BJ (cell line): ENCODE measurements around the gene KCND3. TPM values are rescaled to one million over a fixed set of nuclear protein-coding genes. Genes with fewer than 3 reads are reported as not detected.

ENCODE experiments used
- CTCF ChIA-PET: fragments of 350-600 bp; formaldehyde crosslinking; extraction: SDS; loops from one replicate; lab custom pipeline; 2021; ENCODE audit warnings: antibody characterized with exemption, inconsistent platforms; lab: Yijun Ruan, JAX
- POLR2A ChIA-PET: fragments of 300-600 bp; sonication (Branson Sonifier 250); formaldehyde crosslinking; extraction: SDS; loops from one replicate; lab custom pipeline; 2021; ENCODE audit warnings: antibody characterized with exemption; lab: Charles Lee
- DNase-seq: peaks from one replicate; pipeline ENCODE4 v3.0.0-alpha.2; 2011; ENCODE audit warnings: low read depth
- H3K27me3 ChIP-seq: 2 replicates; pipeline ENCODE4 v1.6.0; 2011; ENCODE audit warnings: low read length; ENCODE audit not compliant: control insufficient read depth, insufficient read depth
- H3K36me3 ChIP-seq: 2 replicates; pipeline ENCODE4 v1.5.1; 2011; ENCODE audit warnings: low read length; ENCODE audit not compliant: control insufficient read depth, insufficient read depth
- H3K4me3 ChIP-seq: 2 replicates; pipeline ENCODE4 v1.5.1; 2011; ENCODE audit warnings: low read depth, mild to moderate bottlenecking, control low read depth, low read length
- polyA plus RNA-seq: library from polyadenylated mRNA; depleted of rRNA; stranded (reverse); fragments of >200 nt; gene quantifications from 2 replicates; pipeline ENCODE4 v1.2.3, GENCODE V29; 2011
- TF ChIP-seq, protein P1 (sequence below): IDR thresholded peaks from 2 replicates; pipeline ENCODE4 v1.5.1; 2011; ENCODE audit warnings: low read depth, mild to moderate bottlenecking, control low read depth, inconsistent platforms, low read length, moderate library complexity; ENCODE audit not compliant: insufficient read depth

The KCND3 gene
- polyA plus RNA-seq, 1 experiment, result 3.6 TPM

DNA sequence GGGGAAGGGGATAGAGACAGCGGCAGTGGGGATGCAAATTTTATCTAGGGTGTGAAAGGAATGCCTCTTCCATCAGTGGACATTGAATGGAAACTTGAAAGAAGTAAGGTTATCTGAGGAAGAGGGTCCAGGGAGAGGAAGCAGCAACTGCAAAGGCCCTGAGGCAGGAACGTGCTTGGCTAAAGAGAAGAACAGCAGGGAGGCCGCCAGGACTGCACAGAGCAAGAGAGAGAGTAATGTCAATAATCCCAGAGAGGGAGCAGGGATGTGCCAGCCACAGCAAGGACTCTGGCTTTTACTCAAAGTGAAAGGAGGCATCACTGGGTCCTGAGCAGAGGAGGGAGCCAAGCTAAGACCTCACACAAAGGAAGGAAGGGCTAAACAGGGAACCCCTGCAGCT, 50.9 kb downstream of the KCND3 start:
- no peak overlapping the region for H3K4me3 ChIP-seq
- ChIA-PET CTCF (no interaction called here), POLR2A (no interaction called here)
- DNase-seq, result no peak
- TF ChIP-seq, protein P1, sequence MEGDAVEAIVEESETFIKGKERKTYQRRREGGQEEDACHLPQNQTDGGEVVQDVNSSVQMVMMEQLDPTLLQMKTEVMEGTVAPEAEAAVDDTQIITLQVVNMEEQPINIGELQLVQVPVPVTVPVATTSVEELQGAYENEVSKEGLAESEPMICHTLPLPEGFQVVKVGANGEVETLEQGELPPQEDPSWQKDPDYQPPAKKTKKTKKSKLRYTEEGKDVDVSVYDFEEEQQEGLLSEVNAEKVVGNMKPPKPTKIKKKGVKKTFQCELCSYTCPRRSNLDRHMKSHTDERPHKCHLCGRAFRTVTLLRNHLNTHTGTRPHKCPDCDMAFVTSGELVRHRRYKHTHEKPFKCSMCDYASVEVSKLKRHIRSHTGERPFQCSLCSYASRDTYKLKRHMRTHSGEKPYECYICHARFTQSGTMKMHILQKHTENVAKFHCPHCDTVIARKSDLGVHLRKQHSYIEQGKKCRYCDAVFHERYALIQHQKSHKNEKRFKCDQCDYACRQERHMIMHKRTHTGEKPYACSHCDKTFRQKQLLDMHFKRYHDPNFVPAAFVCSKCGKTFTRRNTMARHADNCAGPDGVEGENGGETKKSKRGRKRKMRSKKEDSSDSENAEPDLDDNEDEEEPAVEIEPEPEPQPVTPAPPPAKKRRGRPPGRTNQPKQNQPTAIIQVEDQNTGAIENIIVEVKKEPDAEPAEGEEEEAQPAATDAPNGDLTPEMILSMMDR, result no peak
- H3K27me3 ChIP-seq, result peaks cover 2% of the 10 kb centered on the region
- no peaks in the 10 kb centered on the region for H3K36me3 ChIP-seq

DNA sequence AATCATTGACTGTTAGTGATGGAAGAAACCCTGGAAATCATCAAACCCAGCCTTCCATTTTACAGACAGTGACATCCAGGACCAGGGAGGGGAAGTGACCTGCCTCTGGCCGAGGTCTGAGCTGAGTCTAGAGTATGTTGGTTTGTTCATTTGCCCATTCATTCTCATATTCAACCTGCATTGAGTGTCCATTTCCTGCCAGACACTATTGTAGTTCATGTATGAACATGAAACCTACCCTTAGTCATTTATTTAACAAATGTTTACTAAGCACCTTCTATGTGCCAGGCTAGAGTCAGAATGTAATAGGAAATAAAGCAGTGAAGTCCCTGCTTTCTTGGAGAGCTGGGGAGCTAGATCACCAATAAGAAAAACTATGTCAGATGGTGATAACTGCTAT, 51.3 kb downstream of the KCND3 start:
- ChIA-PET POLR2A (no interaction called here), CTCF (no interaction called here)
- no peak for DNase-seq
- Histone ChIP-seq H3K36me3 (no peaks in the 10 kb centered on the region), H3K27me3 (peaks cover 2% of the 10 kb centered on the region), H3K4me3 (no peak overlapping the region)
- TF ChIP-seq, protein P1, result no peak

DNA sequence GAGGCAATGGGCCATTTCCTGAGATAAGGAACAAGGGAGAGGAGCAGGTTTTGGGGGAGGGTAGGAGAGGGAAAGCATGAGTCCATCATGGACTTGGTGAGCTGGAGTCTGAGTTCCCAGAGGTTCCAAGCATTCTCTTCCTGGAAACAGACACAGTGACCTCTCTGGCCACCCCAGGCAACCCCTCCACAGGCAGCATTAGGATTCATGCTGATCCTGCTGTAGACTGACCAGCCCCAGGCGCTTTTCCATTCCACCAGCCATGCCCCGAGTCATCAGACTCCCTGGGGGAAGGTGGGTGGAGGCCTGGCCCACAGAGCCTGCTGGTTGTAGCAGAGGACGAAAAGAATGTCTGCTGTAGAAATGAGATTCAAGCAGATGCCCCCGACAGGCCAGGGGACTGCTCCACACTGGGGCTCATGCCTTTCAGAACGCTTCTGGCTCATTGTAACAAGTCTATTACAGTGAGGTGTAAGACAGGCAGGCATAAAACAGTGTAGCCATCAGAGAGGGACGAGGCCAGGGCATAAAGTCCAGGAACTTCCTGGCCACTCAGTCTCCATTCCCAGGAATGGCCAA, 52.2 kb downstream of the KCND3 start:
- no peak for DNase-seq
- no peak overlapping the region for H3K4me3 ChIP-seq
- TF ChIP-seq, protein P1, result no peak
- ChIA-PET CTCF (no interaction called here), POLR2A (no interaction called here)
- H3K36me3 ChIP-seq, result no peaks in the 10 kb centered on the region
- peaks cover 2% of the 10 kb centered on the region for H3K27me3 ChIP-seq

DNA sequence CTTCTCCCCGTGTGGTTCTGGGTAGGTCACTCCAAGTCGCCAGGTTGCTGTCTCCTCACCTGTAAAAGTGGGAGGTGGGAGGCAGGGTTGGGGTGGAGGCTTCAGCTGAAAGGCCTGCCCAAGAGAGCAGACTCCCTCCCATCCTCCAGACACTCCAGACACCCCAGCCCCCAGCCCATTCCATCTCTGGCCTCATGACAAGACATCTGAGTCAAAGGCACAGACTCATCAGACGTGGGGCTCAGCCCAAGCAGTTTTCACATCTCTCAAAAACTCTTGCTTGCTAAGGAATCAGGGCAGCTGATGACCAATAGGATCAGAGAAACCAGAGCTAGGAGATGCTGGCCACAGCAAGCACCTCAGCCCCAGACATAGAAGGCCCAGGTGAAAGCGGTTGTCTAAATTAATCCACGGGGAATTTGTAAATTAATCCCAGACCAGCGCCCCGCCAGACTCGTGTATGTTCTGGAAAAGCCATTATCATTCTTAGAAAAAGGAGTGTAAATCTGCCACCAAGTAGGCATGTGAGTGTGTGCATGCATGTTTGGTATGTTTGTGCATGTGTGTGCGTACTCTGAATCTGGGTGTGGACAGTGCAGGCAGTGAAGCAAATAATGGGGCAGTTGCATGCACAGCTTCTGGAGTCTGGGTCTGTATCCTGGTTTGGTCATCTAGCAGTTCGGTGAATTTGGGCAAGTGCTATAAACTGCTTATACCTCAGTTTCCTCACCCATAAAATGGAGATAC, 55.2 kb downstream of the KCND3 start:
- ChIA-PET CTCF (no interaction called here), POLR2A (no interaction called here)
- Histone ChIP-seq H3K4me3 (no peak overlapping the region), H3K27me3 (peaks cover 2% of the 10 kb centered on the region), H3K36me3 (no peaks in the 10 kb centered on the region)
- DNase-seq, result no peak
- TF ChIP-seq, protein P1, result no peak

DNA sequence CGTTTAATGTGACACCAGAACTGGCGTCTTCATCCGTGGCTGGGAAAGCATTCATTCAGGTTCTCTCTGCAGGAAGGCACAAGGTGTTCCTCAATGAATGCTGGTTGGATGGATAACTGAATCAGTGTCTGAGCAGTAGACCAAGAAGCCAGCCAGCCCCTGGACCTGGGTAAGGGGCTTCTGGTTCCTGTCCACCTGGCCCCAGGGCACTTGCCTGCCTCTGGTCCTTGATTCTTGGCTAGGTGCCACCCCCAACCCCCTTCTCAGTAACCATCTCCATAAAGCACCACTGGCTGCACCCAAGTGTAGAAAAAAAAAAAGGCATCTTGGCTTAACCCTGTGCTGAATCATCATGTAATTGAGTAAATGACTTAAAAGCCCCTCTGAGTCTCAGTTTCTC, 59.1 kb downstream of the KCND3 start:
- CTCF ChIA-PET, result no interaction called here
- POLR2A ChIA-PET, result no interaction called here
- H3K4me3 ChIP-seq, result no peak overlapping the region
- no peaks in the 10 kb centered on the region for H3K36me3 ChIP-seq
- no peak for DNase-seq
- TF ChIP-seq, protein P1, result no peak
- 0 out of 2 replicates have a peak, but pooled peaks cover 1% of the 10 kb centered on the region for H3K27me3 ChIP-seq
